GM12878 (cell line): ENCODE measurements around the gene CGB5. TPM values are rescaled to one million over a fixed set of nuclear protein-coding genes. Genes with fewer than 3 reads are reported as not detected.

Source experiments
- ATAC-seq: fragments of 200-7000 bp; cut with Tn5 transposase; 3 replicates; pipeline ENCODE4 v1.9.1; 2020; ENCODE audit warnings: mild to moderate bottlenecking, moderate library complexity
- BruUV-seq: library from RNA; stranded (reverse); fragments of 400-500 nt; replicated peaks from 2 replicates; lab custom pipeline; 2021; lab: Mats Ljungman, UMichigan
- CTCF ChIA-PET: fragments of 300-600 bp; sonication (Branson Sonifier 250); formaldehyde crosslinking; extraction: SDS; loops from one replicate; lab custom pipeline; 2021; ENCODE audit warnings: inconsistent platforms; lab: Yijun Ruan, JAX
- POLR2A ChIA-PET: fragments of 350-600 bp; formaldehyde crosslinking; extraction: SDS; loops from one replicate; lab custom pipeline; 2021; ENCODE audit warnings: inconsistent platforms; lab: Charles Lee
- RAD21 ChIA-PET: fragments of 300-600 bp; sonication (Branson Sonifier 250); formaldehyde crosslinking; loops from one replicate; lab custom pipeline; 2023; ENCODE audit warnings: antibody characterized with exemption; ENCODE audit not compliant: unreplicated experiment; lab: Charles Lee
- SMC1A ChIA-PET: fragments of 300-600 bp; sonication (Branson Sonifier 250); formaldehyde crosslinking; loops from one replicate; lab custom pipeline; 2023; ENCODE audit not compliant: unreplicated experiment, uncharacterized antibody; lab: Charles Lee
- DNase-seq: peaks from one replicate; pipeline ENCODE4 v3.0.0-alpha.2; 2011; ENCODE audit warnings: low read depth, low spot score
- FAIRE-seq: peaks from 3 replicates; lab custom pipeline; 2011; peaks lifted over from hg19 to GRCh38; lab: Jason Lieb, UNC
- H2AFZ ChIP-seq: 2 replicates; pipeline ENCODE4 v1.6.0; 2011; ENCODE audit warnings: low read depth, low read length, control low read depth; ENCODE audit not compliant: control insufficient read depth
- H3K27ac ChIP-seq: 2 replicates; pipeline ENCODE4 v1.5.1; 2011; ENCODE audit warnings: control low read depth; ENCODE audit not compliant: control insufficient read depth, insufficient read depth
- H3K27me3 ChIP-seq, 2 experiments: replicated peaks in 1 of 2; 2 replicates each; pipeline versions ENCODE4 v1.6.0 to v1.6.1; 2011; ENCODE audit warnings: low read length in 1 of 2; ENCODE audit not compliant: control insufficient read depth in 2 of 2, insufficient read depth in 2 of 2
- H3K36me3 ChIP-seq, 2 experiments: 2 replicates each; pipeline ENCODE4 v1.5.1; 2011; ENCODE audit warnings: low read length in 1 of 2; ENCODE audit not compliant: control insufficient read depth in 2 of 2, insufficient read depth in 2 of 2
- H3K4me1 ChIP-seq: 2 replicates; pipeline ENCODE4 v1.6.1; 2011; ENCODE audit warnings: mild to moderate bottlenecking, low read length, moderate library complexity, mixed read lengths; ENCODE audit not compliant: control insufficient read depth, insufficient read depth
- H3K4me2 ChIP-seq: 2 replicates; pipeline ENCODE4 v1.6.0; 2011; ENCODE audit warnings: control low read depth; ENCODE audit not compliant: control insufficient read depth, insufficient read depth
- H3K4me3 ChIP-seq: fragments of 200-600 bp; sonication (generic); 2 replicates; pipeline ENCODE4 v1.5.1; 2016
- H3K79me2 ChIP-seq: 2 replicates; pipeline ENCODE4 v1.6.0; 2011; ENCODE audit warnings: low read length; ENCODE audit not compliant: control insufficient read depth, insufficient read depth
- H3K9ac ChIP-seq: 2 replicates; pipeline ENCODE4 v1.8.0; 2011; ENCODE audit warnings: low read length, control low read depth, mixed read lengths; ENCODE audit not compliant: control insufficient read depth, insufficient read depth
- H3K9me3 ChIP-seq: replicated peaks from 3 replicates; pipeline ENCODE4 v1.5.1; 2011; ENCODE audit warnings: mild to moderate bottlenecking, low read length; ENCODE audit not compliant: control insufficient read depth, insufficient read depth
- H4K20me1 ChIP-seq: 2 replicates; pipeline ENCODE4 v1.6.0; 2011; ENCODE audit not compliant: control insufficient read depth, insufficient read depth
- BACH1 ChIP-seq: fragments of 450-650 bp; IDR thresholded peaks from 2 replicates; pipeline ENCODE4 v1.6.1; 2017; ENCODE audit warnings: mild to moderate bottlenecking, borderline replicate concordance
- CBFB ChIP-seq: IDR thresholded peaks from 2 replicates; pipeline ENCODE4 v1.6.1; 2016; ENCODE audit warnings: antibody characterized with exemption, low read depth
- HDAC2 ChIP-seq: fragments of 200-600 bp; sonication (generic); IDR thresholded peaks from 2 replicates; pipeline ENCODE4 v1.6.1; 2017
- NFYB ChIP-seq: IDR thresholded peaks from 2 replicates; pipeline ENCODE4 v1.6.1; 2011; ENCODE audit warnings: low read depth, mild to moderate bottlenecking, low read length, improper control_type of control experiment, moderate library complexity; ENCODE audit not compliant: insufficient read depth
- NR2F1 ChIP-seq: fragments of 450-650 bp; conservative IDR thresholded peaks from 2 replicates; pipeline ENCODE4 v1.6.1; 2017; ENCODE audit warnings: mild to moderate bottlenecking
- RFX5 ChIP-seq: IDR thresholded peaks from 2 replicates; pipeline ENCODE4 v1.6.1; 2011; ENCODE audit warnings: low read depth, low read length, improper control_type of control experiment
- SMAD1 ChIP-seq: fragments of 450-650 bp; IDR thresholded peaks from 2 replicates; pipeline ENCODE4 v1.6.1; 2018; ENCODE audit warnings: mild to moderate bottlenecking, low read depth; ENCODE audit not compliant: partially characterized antibody
- ZNF217 ChIP-seq: fragments of 450-650 bp; IDR thresholded peaks from 2 replicates; pipeline ENCODE4 v1.6.1; 2017; ENCODE audit warnings: antibody characterized with exemption, mild to moderate bottlenecking
- WGBS: methylation state at CpG from one replicate; pipeline ENCODE4 v1.1.6; 2016; ENCODE audit warnings: low lambda C conversion rate; ENCODE audit not compliant: insufficient replicate concordance, insufficient coverage; ENCODE audit errors: missing lambda C conversion rate; 5-methylcytosine and 5-hydroxymethylcytosine counted together
- in situ Hi-C: fragments of 300-500 bp; cut with MboI; formaldehyde crosslinking; loops from 9 replicates; pipeline ENCODE4 v1.14.3; 2018; ENCODE audit warnings: mixed read lengths
- intact Hi-C: fragments of 100-400 bp; cut with micrococcal nuclease; formaldehyde crosslinking; loops from one replicate; pipeline ENCODE4 v1.14.2; 2022; ENCODE audit not compliant: unreplicated experiment
- polyA plus RNA-seq, 11 experiments: library from polyadenylated mRNA; depleted of rRNA in 4 of 11; unstranded in 6 of 11; stranded (reverse) in 5 of 11; fragments of >200 nt; fragmentation: Nextera tagmentation in 4 of 11; fragmentation: Illumina TruSeq in 1 of 11; extraction: Ambion mirVana in 4 of 11; extraction: Trizol in 1 of 11; gene quantifications; 1 replicate in 1 of 11; 2 replicates in 10 of 11; pipeline versions ENCODE4 v1.2.1 to v1.2.3, GENCODE V29; 2011 to 2016; ENCODE audit warnings: inconsistent platforms in 2 of 11, missing spikeins in 2 of 11, low read depth in 1 of 11
- total RNA-seq, 4 experiments: library from RNA; depleted of rRNA in 3 of 4; stranded (reverse); fragments of >200 nt in 3 of 4; fragmentation: Illumina TruSeq in 1 of 4; extraction: Trizol in 1 of 4; gene quantifications; 2 replicates each; pipeline versions ENCODE4 v1.2.1 to v1.2.3, GENCODE V29; 2013 to 2021
- TF ChIP-seq, protein P1 (sequence below): IDR thresholded peaks from 2 replicates; pipeline ENCODE4 v1.6.1; 2011; ENCODE audit warnings: low read depth, low read length, improper control_type of control experiment, borderline replicate concordance
- TF ChIP-seq, protein P2 (sequence below): IDR thresholded peaks from 2 replicates; pipeline ENCODE4 v1.6.1; 2012; ENCODE audit warnings: low read depth, low read length, improper control_type of control experiment
- TF ChIP-seq, protein P3 (sequence below): fragments of 150-350 bp; IDR thresholded peaks from 2 replicates; pipeline ENCODE4 v1.6.1; 2014; ENCODE audit warnings: mild to moderate bottlenecking, low read depth, low read length

The CGB5 gene
- total and polyA plus RNA-seq, 10 of the 15 experiments (the other 5 are each of a cell fraction or from before 2014, with no cell fraction given), result not detected

DNA sequence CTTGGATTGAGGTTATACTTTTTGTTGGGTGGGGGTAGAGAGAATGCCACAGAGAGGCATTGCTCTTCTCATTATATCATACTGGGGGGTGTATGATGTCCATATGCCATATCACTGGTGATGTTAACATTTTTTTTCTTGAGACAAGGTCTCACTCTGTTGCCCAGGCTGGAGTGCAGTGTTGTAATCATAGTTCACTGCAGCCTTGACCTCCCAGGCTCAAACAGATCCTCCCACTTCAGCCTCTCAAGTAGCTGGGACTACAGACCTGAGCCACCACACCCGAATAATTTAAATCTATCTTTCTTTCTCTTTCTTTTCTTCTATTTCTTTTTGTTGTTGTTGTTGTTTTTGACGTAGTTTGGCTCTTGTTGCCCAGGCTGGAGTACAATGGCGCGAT lies 36.7 kb downstream of the CGB5 start (continued):
- TF ChIP-seq, protein P1, sequence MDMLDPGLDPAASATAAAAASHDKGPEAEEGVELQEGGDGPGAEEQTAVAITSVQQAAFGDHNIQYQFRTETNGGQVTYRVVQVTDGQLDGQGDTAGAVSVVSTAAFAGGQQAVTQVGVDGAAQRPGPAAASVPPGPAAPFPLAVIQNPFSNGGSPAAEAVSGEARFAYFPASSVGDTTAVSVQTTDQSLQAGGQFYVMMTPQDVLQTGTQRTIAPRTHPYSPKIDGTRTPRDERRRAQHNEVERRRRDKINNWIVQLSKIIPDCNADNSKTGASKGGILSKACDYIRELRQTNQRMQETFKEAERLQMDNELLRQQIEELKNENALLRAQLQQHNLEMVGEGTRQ, result no peak
- no peak for TF ChIP-seq CBFB
- no peak for TF ChIP-seq NFYB
- TF ChIP-seq RFX5, result no peak
- no peak for TF ChIP-seq NR2F1
- no peak for TF ChIP-seq BACH1
- TF ChIP-seq, protein P2, sequence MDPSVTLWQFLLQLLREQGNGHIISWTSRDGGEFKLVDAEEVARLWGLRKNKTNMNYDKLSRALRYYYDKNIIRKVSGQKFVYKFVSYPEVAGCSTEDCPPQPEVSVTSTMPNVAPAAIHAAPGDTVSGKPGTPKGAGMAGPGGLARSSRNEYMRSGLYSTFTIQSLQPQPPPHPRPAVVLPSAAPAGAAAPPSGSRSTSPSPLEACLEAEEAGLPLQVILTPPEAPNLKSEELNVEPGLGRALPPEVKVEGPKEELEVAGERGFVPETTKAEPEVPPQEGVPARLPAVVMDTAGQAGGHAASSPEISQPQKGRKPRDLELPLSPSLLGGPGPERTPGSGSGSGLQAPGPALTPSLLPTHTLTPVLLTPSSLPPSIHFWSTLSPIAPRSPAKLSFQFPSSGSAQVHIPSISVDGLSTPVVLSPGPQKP, result no peak
- TF ChIP-seq HDAC2, result no peak
- TF ChIP-seq, protein P3, sequence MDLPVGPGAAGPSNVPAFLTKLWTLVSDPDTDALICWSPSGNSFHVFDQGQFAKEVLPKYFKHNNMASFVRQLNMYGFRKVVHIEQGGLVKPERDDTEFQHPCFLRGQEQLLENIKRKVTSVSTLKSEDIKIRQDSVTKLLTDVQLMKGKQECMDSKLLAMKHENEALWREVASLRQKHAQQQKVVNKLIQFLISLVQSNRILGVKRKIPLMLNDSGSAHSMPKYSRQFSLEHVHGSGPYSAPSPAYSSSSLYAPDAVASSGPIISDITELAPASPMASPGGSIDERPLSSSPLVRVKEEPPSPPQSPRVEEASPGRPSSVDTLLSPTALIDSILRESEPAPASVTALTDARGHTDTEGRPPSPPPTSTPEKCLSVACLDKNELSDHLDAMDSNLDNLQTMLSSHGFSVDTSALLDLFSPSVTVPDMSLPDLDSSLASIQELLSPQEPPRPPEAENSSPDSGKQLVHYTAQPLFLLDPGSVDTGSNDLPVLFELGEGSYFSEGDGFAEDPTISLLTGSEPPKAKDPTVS, result no peak
- TF ChIP-seq SMAD1, result no peak

DNA sequence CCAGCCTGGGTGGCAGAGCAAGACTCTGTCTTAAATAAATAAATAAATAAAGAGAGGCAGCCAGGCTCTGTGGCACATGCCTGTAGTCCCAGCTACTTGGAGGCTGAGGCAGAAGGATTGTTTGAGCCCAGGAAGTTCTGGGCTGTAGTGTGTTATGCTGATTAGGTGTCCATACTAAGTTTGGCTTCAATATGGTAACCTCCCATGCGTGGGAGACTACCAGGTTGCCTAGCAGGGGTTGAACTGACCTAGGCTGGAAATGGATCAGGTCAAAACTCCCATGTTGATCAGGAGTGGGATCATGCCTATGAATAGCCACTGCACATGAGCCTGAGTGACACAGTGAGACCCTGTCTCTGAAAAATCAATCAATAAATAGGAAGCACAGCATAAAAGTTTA lies 37.6 kb downstream of the CGB5 start:
- Histone ChIP-seq H4K20me1 (no peaks in the 10 kb centered on the region), H3K79me2 (peaks cover 11% of the 10 kb centered on the region), H3K9ac (no peak overlapping the region), H3K4me1 (no peaks in the 10 kb centered on the region), H3K27ac (no peak overlapping the region), H3K9me3 (no peaks in the 10 kb centered on the region; the same call in 2 of the 3 replicates)
- FAIRE-seq, result no peak
- ATAC-seq, result no peak
- intact Hi-C loops (no loop called here), in situ Hi-C loops (no loop called here)
- WGBS, result 0% methylated on average over 1 of the region's 1 CpG
- no peak for TF ChIP-seq ZNF217
- TF ChIP-seq, all 136 proteins: peak for 0
- DNase-seq, result no peak
- POLR2A ChIA-PET, result no interaction called here
- Histone ChIP-seq H3K27me3 (no peaks in the 10 kb centered on the region), H3K36me3 (no peaks in the 10 kb centered on the region), H2AFZ (no peak overlapping the region), H3K4me2 (no peak overlapping the region), H3K4me3 (no peak overlapping the region)
- no TSS peak for BruUV-seq
- RAD21 ChIA-PET, result no interaction called here
- CTCF ChIA-PET, result interaction anchor here (1.4 kb wide), 1 partner anchor 26 kb away, joined by 4 read pairs; no protein-coding TSS in a partner anchor
- SMC1A ChIA-PET, result no interaction called here
